MM.1S (cell line): ENCODE measurements around the gene STARD9.
A peak's percentile ranks its signal among the peaks of the same experiment; 100 is the strongest.

ENCODE experiments used
- CTCF ChIP-seq: fragments of 300-600 bp; sonication (generic); IDR thresholded peaks from 2 replicates; pipeline ENCODE4 v1.5.1; 2016; ENCODE audit warnings: antibody characterized with exemption, low read length, mixed read lengths
- EZH2 ChIP-seq: fragments of 300-600 bp; sonication (generic); optimal IDR thresholded peaks from 2 replicates; pipeline ENCODE3; 2017; ENCODE audit warnings: low read depth, mild to moderate bottlenecking, antibody characterized with exemption, low read length, mixed read lengths
- EZH2phosphoT487 ChIP-seq: fragments of 300-600 bp; sonication (generic); IDR thresholded peaks from 2 replicates; pipeline ENCODE4 v1.6.1; 2018; ENCODE audit warnings: antibody characterized with exemption, low read length

GRCh38 chr15:42737529-42738328, 162.3 kb downstream of the STARD9 start:
- peak; percentile 39 for TF ChIP-seq CTCF
- TF ChIP-seq EZH2, result no peak
- TF ChIP-seq EZH2phosphoT487, result no peak
